Effector memory CD4-positive, alpha-beta T cell (primary cell): ENCODE data around the gene MCF2L.

Source experiments
- DNase-seq, 3 donors: peaks; one replicate each; pipeline ENCODE4 v3.0.0-alpha.2; 2020
- H3K27ac ChIP-seq: 2 replicates; pipeline ENCODE4 v1.7.0; 2013; ENCODE audit warnings: mild to moderate bottlenecking, low read length, moderate library complexity; ENCODE audit not compliant: insufficient read depth, poor library complexity, severe bottlenecking
- H3K27me3 ChIP-seq: replicated peaks from 2 replicates; pipeline ENCODE4 v1.7.0; 2013; ENCODE audit warnings: mild to moderate bottlenecking, low read length; ENCODE audit not compliant: insufficient read depth, control insufficient read depth, poor library complexity, severe bottlenecking
- H3K36me3 ChIP-seq: 2 replicates; pipeline ENCODE4 v1.7.0; 2013; ENCODE audit warnings: mild to moderate bottlenecking, low read length, moderate library complexity; ENCODE audit not compliant: control insufficient read depth, insufficient read depth
- H3K4me1 ChIP-seq: 2 replicates; pipeline ENCODE4 v1.7.0; 2013; ENCODE audit warnings: low read length, mild to moderate bottlenecking; ENCODE audit not compliant: control insufficient read depth, insufficient read depth, poor library complexity, severe bottlenecking
- H3K4me3 ChIP-seq: 2 replicates; pipeline ENCODE4 v1.7.0; 2013; ENCODE audit warnings: low read length, low read depth, mild to moderate bottlenecking; ENCODE audit not compliant: insufficient read depth, poor library complexity, severe bottlenecking
- H3K9me3 ChIP-seq: 2 replicates; pipeline ENCODE4 v1.7.0; 2013; ENCODE audit warnings: mild to moderate bottlenecking, low read length, moderate library complexity; ENCODE audit not compliant: control insufficient read depth

The MCF2L gene

GRCh38 chr13:113047587-113047986 is 78.6 kb downstream of the MCF2L start:
- no peaks in the 10 kb centered on the region for H3K4me1 ChIP-seq
- H3K27me3 ChIP-seq: no peaks in the 10 kb centered on the region
- no peak overlapping the region for H3K4me3 ChIP-seq
- H3K36me3 ChIP-seq: no peaks in the 10 kb centered on the region
- H3K27ac ChIP-seq: no peak overlapping the region
- DNase-seq: no peak
- no peaks in the 10 kb centered on the region for H3K9me3 ChIP-seq

- no peak overlapping the region for H3K4me3 ChIP-seq
- no peak overlapping the region for H3K27ac ChIP-seq
- H3K27me3 ChIP-seq: no peaks in the 10 kb centered on the region
- H3K4me1 ChIP-seq: no peaks in the 10 kb centered on the region
- H3K36me3 ChIP-seq: no peaks in the 10 kb centered on the region
- DNase-seq: no peak
- H3K9me3 ChIP-seq: no peaks in the 10 kb centered on the region
Measured at GRCh38 chr13:113048766-113049165, 79.8 kb downstream of the MCF2L start.

GRCh38 chr13:113049521-113049941 is 80.5 kb downstream of the MCF2L start:
- H3K27me3 ChIP-seq: no peaks in the 10 kb centered on the region
- no peaks in the 10 kb centered on the region for H3K36me3 ChIP-seq
- no peaks in the 10 kb centered on the region for H3K9me3 ChIP-seq
- H3K4me1 ChIP-seq: no peaks in the 10 kb centered on the region
- no peak overlapping the region for H3K27ac ChIP-seq
- no peak for DNase-seq
- H3K4me3 ChIP-seq: no peak overlapping the region

- Histone ChIP-seq H3K27me3 (no peaks in the 10 kb centered on the region), H3K9me3 (no peaks in the 10 kb centered on the region), H3K4me3 (no peak overlapping the region), H3K4me1 (no peaks in the 10 kb centered on the region), H3K27ac (no peak overlapping the region), H3K36me3 (no peaks in the 10 kb centered on the region)
- DNase-seq: no peak
Measured at GRCh38 chr13:113049981-113050380, 81.0 kb downstream of the MCF2L start.

GRCh38 chr13:113050734-113051431 is 81.9 kb downstream of the MCF2L start:
- Histone ChIP-seq H3K27me3 (no peaks in the 10 kb centered on the region), H3K36me3 (no peaks in the 10 kb centered on the region), H3K27ac (no peak overlapping the region), H3K9me3 (no peaks in the 10 kb centered on the region), H3K4me1 (no peaks in the 10 kb centered on the region), H3K4me3 (no peak overlapping the region)
- no peak for DNase-seq

- Histone ChIP-seq H3K4me3 (no peak overlapping the region), H3K9me3 (no peaks in the 10 kb centered on the region), H3K27ac (no peak overlapping the region), H3K4me1 (no peaks in the 10 kb centered on the region), H3K36me3 (no peaks in the 10 kb centered on the region), H3K27me3 (no peaks in the 10 kb centered on the region)
- DNase-seq: no peak
Measured at GRCh38 chr13:113051641-113052040, 82.6 kb downstream of the MCF2L start.

- H3K27me3 ChIP-seq: no peaks in the 10 kb centered on the region
- no peaks in the 10 kb centered on the region for H3K4me1 ChIP-seq
- DNase-seq: no peak
- H3K36me3 ChIP-seq: no peaks in the 10 kb centered on the region
- H3K27ac ChIP-seq: no peak overlapping the region
- no peak overlapping the region for H3K4me3 ChIP-seq
- no peaks in the 10 kb centered on the region for H3K9me3 ChIP-seq
Measured at GRCh38 chr13:113052206-113052605, 83.2 kb downstream of the MCF2L start.

- Histone ChIP-seq H3K4me3 (no peak overlapping the region), H3K4me1 (no peaks in the 10 kb centered on the region), H3K36me3 (no peaks in the 10 kb centered on the region), H3K9me3 (no peaks in the 10 kb centered on the region), H3K27ac (no peak overlapping the region), H3K27me3 (no peaks in the 10 kb centered on the region)
- DNase-seq: no peak
Measured at GRCh38 chr13:113052971-113053370, 84.0 kb downstream of the MCF2L start.

GRCh38 chr13:113053376-113053775 is 84.4 kb downstream of the MCF2L start:
- Histone ChIP-seq H3K27ac (no peak overlapping the region), H3K9me3 (no peaks in the 10 kb centered on the region), H3K4me1 (no peaks in the 10 kb centered on the region), H3K36me3 (no peaks in the 10 kb centered on the region), H3K27me3 (no peaks in the 10 kb centered on the region), H3K4me3 (no peak overlapping the region)
- no peak for DNase-seq

GRCh38 chr13:113053801-113054604 is 85.0 kb downstream of the MCF2L start:
- H3K27ac ChIP-seq: no peak overlapping the region
- no peaks in the 10 kb centered on the region for H3K4me1 ChIP-seq
- no peak for DNase-seq
- H3K9me3 ChIP-seq: no peaks in the 10 kb centered on the region
- no peak overlapping the region for H3K4me3 ChIP-seq
- no peaks in the 10 kb centered on the region for H3K27me3 ChIP-seq
- H3K36me3 ChIP-seq: no peaks in the 10 kb centered on the region
